GM12878 (cell line): ENCODE data around the gene CXCR6. TPM values are rescaled to one million over a fixed set of nuclear protein-coding genes. Genes with fewer than 3 reads are reported as not detected.
A peak's percentile ranks its signal among the peaks of the same experiment; 100 is the strongest.

Source experiments
- ATAC-seq: fragments of 200-7000 bp; cut with Tn5 transposase; 3 replicates; pipeline ENCODE4 v1.9.1; 2020; ENCODE audit warnings: mild to moderate bottlenecking, moderate library complexity
- BruUV-seq: library from RNA; stranded (reverse); fragments of 400-500 nt; replicated peaks from 2 replicates; lab custom pipeline; 2021; lab: Mats Ljungman, UMichigan
- CTCF ChIA-PET: fragments of 300-600 bp; sonication (Branson Sonifier 250); formaldehyde crosslinking; extraction: SDS; loops from one replicate; lab custom pipeline; 2021; ENCODE audit warnings: inconsistent platforms; lab: Yijun Ruan, JAX
- POLR2A ChIA-PET: fragments of 350-600 bp; formaldehyde crosslinking; extraction: SDS; loops from one replicate; lab custom pipeline; 2021; ENCODE audit warnings: inconsistent platforms; lab: Charles Lee
- RAD21 ChIA-PET: fragments of 300-600 bp; sonication (Branson Sonifier 250); formaldehyde crosslinking; loops from one replicate; lab custom pipeline; 2023; ENCODE audit warnings: antibody characterized with exemption; ENCODE audit not compliant: unreplicated experiment; lab: Charles Lee
- SMC1A ChIA-PET: fragments of 300-600 bp; sonication (Branson Sonifier 250); formaldehyde crosslinking; loops from one replicate; lab custom pipeline; 2023; ENCODE audit not compliant: unreplicated experiment, uncharacterized antibody; lab: Charles Lee
- DNase-seq: peaks from one replicate; pipeline ENCODE4 v3.0.0-alpha.2; 2011; ENCODE audit warnings: low read depth, low spot score
- FAIRE-seq: peaks from 3 replicates; lab custom pipeline; 2011; peaks lifted over from hg19 to GRCh38; lab: Jason Lieb, UNC
- H2AFZ ChIP-seq: 2 replicates; pipeline ENCODE4 v1.6.0; 2011; ENCODE audit warnings: low read depth, low read length, control low read depth; ENCODE audit not compliant: control insufficient read depth
- H3K27ac ChIP-seq: 2 replicates; pipeline ENCODE4 v1.5.1; 2011; ENCODE audit warnings: control low read depth; ENCODE audit not compliant: control insufficient read depth, insufficient read depth
- H3K27me3 ChIP-seq, 2 experiments: replicated peaks in 1 of 2; 2 replicates each; pipeline versions ENCODE4 v1.6.0 to v1.6.1; 2011; ENCODE audit warnings: low read length in 1 of 2; ENCODE audit not compliant: control insufficient read depth in 2 of 2, insufficient read depth in 2 of 2
- H3K36me3 ChIP-seq, 2 experiments: 2 replicates each; pipeline ENCODE4 v1.5.1; 2011; ENCODE audit warnings: low read length in 1 of 2; ENCODE audit not compliant: control insufficient read depth in 2 of 2, insufficient read depth in 2 of 2
- H3K4me1 ChIP-seq: 2 replicates; pipeline ENCODE4 v1.6.1; 2011; ENCODE audit warnings: mild to moderate bottlenecking, low read length, moderate library complexity, mixed read lengths; ENCODE audit not compliant: control insufficient read depth, insufficient read depth
- H3K4me2 ChIP-seq: 2 replicates; pipeline ENCODE4 v1.6.0; 2011; ENCODE audit warnings: control low read depth; ENCODE audit not compliant: control insufficient read depth, insufficient read depth
- H3K4me3 ChIP-seq: fragments of 200-600 bp; sonication (generic); 2 replicates; pipeline ENCODE4 v1.5.1; 2016
- H3K79me2 ChIP-seq: 2 replicates; pipeline ENCODE4 v1.6.0; 2011; ENCODE audit warnings: low read length; ENCODE audit not compliant: control insufficient read depth, insufficient read depth
- H3K9ac ChIP-seq: 2 replicates; pipeline ENCODE4 v1.8.0; 2011; ENCODE audit warnings: low read length, control low read depth, mixed read lengths; ENCODE audit not compliant: control insufficient read depth, insufficient read depth
- H3K9me3 ChIP-seq: replicated peaks from 3 replicates; pipeline ENCODE4 v1.5.1; 2011; ENCODE audit warnings: mild to moderate bottlenecking, low read length; ENCODE audit not compliant: control insufficient read depth, insufficient read depth
- H4K20me1 ChIP-seq: 2 replicates; pipeline ENCODE4 v1.6.0; 2011; ENCODE audit not compliant: control insufficient read depth, insufficient read depth
- BACH1 ChIP-seq: fragments of 450-650 bp; IDR thresholded peaks from 2 replicates; pipeline ENCODE4 v1.6.1; 2017; ENCODE audit warnings: mild to moderate bottlenecking, borderline replicate concordance
- CBFB ChIP-seq: IDR thresholded peaks from 2 replicates; pipeline ENCODE4 v1.6.1; 2016; ENCODE audit warnings: antibody characterized with exemption, low read depth
- CHD2 ChIP-seq: IDR thresholded peaks from 2 replicates; pipeline ENCODE4 v1.6.1; 2011; ENCODE audit warnings: low read depth, low read length, improper control_type of control experiment, borderline replicate concordance
- CREM ChIP-seq: IDR thresholded peaks from 2 replicates; pipeline ENCODE4 v1.6.1; 2014; ENCODE audit warnings: antibody characterized with exemption, low read depth
- DPF2 ChIP-seq: fragments of 450-650 bp; IDR thresholded peaks from 2 replicates; pipeline ENCODE4 v1.6.1; 2017; ENCODE audit warnings: mild to moderate bottlenecking
- EED ChIP-seq: sonication (generic); IDR thresholded peaks from 2 replicates; pipeline ENCODE4 v1.6.1; 2016; ENCODE audit warnings: antibody characterized with exemption, low read depth
- EGR1 ChIP-seq, 2 experiments: IDR thresholded peaks; 1 replicate in 1 of 2; 2 replicates in 1 of 2; pipeline ENCODE4 v1.6.1; 2011 to 2012; ENCODE audit warnings: low read depth in 2 of 2, low read length in 2 of 2, borderline replicate concordance in 1 of 2, mild to moderate bottlenecking in 1 of 2, moderate library complexity in 1 of 2
- EP300 ChIP-seq, 2 experiments: fragments of 150-350 bp in 1 of 2; IDR thresholded peaks; 2 replicates each; pipeline ENCODE4 v1.6.1; 2011 to 2012; ENCODE audit warnings: low read depth in 2 of 2, low read length in 2 of 2, borderline replicate concordance in 1 of 2, improper control_type of control experiment in 1 of 2, inconsistent platforms in 1 of 2; ENCODE audit not compliant: control insufficient read depth in 1 of 2
- HCFC1 ChIP-seq: fragments of 150-350 bp; IDR thresholded peaks from 2 replicates; pipeline ENCODE4 v1.6.1; 2014; ENCODE audit warnings: low read length
- IKZF1 ChIP-seq: fragments of 450-650 bp; conservative IDR thresholded peaks from 2 replicates; pipeline ENCODE4 v1.6.1; 2017; ENCODE audit warnings: antibody characterized with exemption, mild to moderate bottlenecking
- PAX5 ChIP-seq: IDR thresholded peaks from 2 replicates; pipeline ENCODE4 v1.6.1; 2011; ENCODE audit warnings: low read depth, low read length, borderline replicate concordance
- RELA ChIP-seq: fragments of 450-650 bp; IDR thresholded peaks from 2 replicates; pipeline ENCODE4 v1.8.0; 2014; ENCODE audit warnings: borderline replicate concordance; ENCODE audit not compliant: partially characterized antibody
- SPI1 ChIP-seq: IDR thresholded peaks from 2 replicates; pipeline ENCODE4 v1.6.1; 2011; ENCODE audit warnings: low read depth, mild to moderate bottlenecking, low read length, moderate library complexity, borderline replicate concordance; ENCODE audit not compliant: insufficient read depth
- SRF ChIP-seq, 2 experiments: IDR thresholded peaks; 2 replicates each; pipeline ENCODE4 v1.6.1; 2011; ENCODE audit warnings: low read depth in 2 of 2, low read length in 2 of 2, mild to moderate bottlenecking in 1 of 2, moderate library complexity in 1 of 2
- TAF1 ChIP-seq: IDR thresholded peaks from 2 replicates; pipeline ENCODE4 v1.6.1; 2011; ENCODE audit warnings: mild to moderate bottlenecking, low read depth, low read length, borderline replicate concordance
- YY1 ChIP-seq: IDR thresholded peaks from 2 replicates; pipeline ENCODE4 v1.6.1; 2011; ENCODE audit warnings: low read depth, mild to moderate bottlenecking, low read length
- WGBS: methylation state at CpG from one replicate; pipeline ENCODE4 v1.1.6; 2016; ENCODE audit warnings: low lambda C conversion rate; ENCODE audit not compliant: insufficient replicate concordance, insufficient coverage; ENCODE audit errors: missing lambda C conversion rate; 5-methylcytosine and 5-hydroxymethylcytosine counted together
- in situ Hi-C: fragments of 300-500 bp; cut with MboI; formaldehyde crosslinking; loops from 9 replicates; pipeline ENCODE4 v1.14.3; 2018; ENCODE audit warnings: mixed read lengths
- intact Hi-C: fragments of 100-400 bp; cut with micrococcal nuclease; formaldehyde crosslinking; loops from one replicate; pipeline ENCODE4 v1.14.2; 2022; ENCODE audit not compliant: unreplicated experiment
- polyA plus RNA-seq, 11 experiments: library from polyadenylated mRNA; depleted of rRNA in 4 of 11; unstranded in 6 of 11; stranded (reverse) in 5 of 11; fragments of >200 nt; fragmentation: Nextera tagmentation in 4 of 11; fragmentation: Illumina TruSeq in 1 of 11; extraction: Ambion mirVana in 4 of 11; extraction: Trizol in 1 of 11; gene quantifications; 1 replicate in 1 of 11; 2 replicates in 10 of 11; pipeline versions ENCODE4 v1.2.1 to v1.2.3, GENCODE V29; 2011 to 2016; ENCODE audit warnings: inconsistent platforms in 2 of 11, missing spikeins in 2 of 11, low read depth in 1 of 11
- total RNA-seq, 4 experiments: library from RNA; depleted of rRNA in 3 of 4; stranded (reverse); fragments of >200 nt in 3 of 4; fragmentation: Illumina TruSeq in 1 of 4; extraction: Trizol in 1 of 4; gene quantifications; 2 replicates each; pipeline versions ENCODE4 v1.2.1 to v1.2.3, GENCODE V29; 2013 to 2021
- TF ChIP-seq, protein P1 (sequence below): fragments of 450-650 bp; IDR thresholded peaks from 2 replicates; pipeline ENCODE4 v1.6.1; 2017; ENCODE audit warnings: low read depth, mild to moderate bottlenecking, moderate library complexity
- TF ChIP-seq, protein P2 (sequence below): fragments of 450-650 bp; IDR thresholded peaks from 2 replicates; pipeline ENCODE4 v1.6.1; 2014; ENCODE audit warnings: mild to moderate bottlenecking
- TF ChIP-seq, protein P3 (sequence below): IDR thresholded peaks from 2 replicates; pipeline ENCODE4 v1.6.1; 2011; ENCODE audit warnings: low read depth, low read length, improper control_type of control experiment, borderline replicate concordance

Gene CXCR6
- total and polyA plus RNA-seq, 10 of the 15 experiments (the other 5 are each of a cell fraction or from before 2014, with no cell fraction given): 0.04 to 0.20 (median 0.12) TPM; not detected in 5

- no peaks in the 10 kb centered on the region for H3K27me3 ChIP-seq
- in situ Hi-C loops (no loop called here), intact Hi-C loops (no loop called here)
- POLR2A ChIA-PET: interaction anchor here (0.7 to 2.3 kb wide), 4 partner anchors 9 to 12 kb away, joined by 3 to 7 read pairs (median 5); no protein-coding TSS in a partner anchor
- BruUV-seq: no TSS peak
- ATAC-seq (peak; percentile 85), DNase-seq (no peak), FAIRE-seq (peak; percentile 78)
- no peak overlapping the region for H2AFZ ChIP-seq
- CTCF ChIA-PET: interaction anchor here (0.6 to 1.2 kb wide), 5 partner anchors 9 to 313 kb away, joined by 3 to 4 read pairs (median 3); no protein-coding TSS in a partner anchor
- H3K79me2 ChIP-seq: no peaks in the 10 kb centered on the region
- WGBS: 57% methylated on average over 6 of the region's 6 CpGs
- H3K4me2 ChIP-seq: peak overlapping the region; percentile 69
- peaks cover 20% of the 10 kb centered on the region for H3K4me1 ChIP-seq
- 0 out of 2 replicates have a peak overlapping the region, but pooled peaks have one; percentile 27 for H3K27ac ChIP-seq
- SMC1A ChIA-PET: interaction anchor here (0.6 to 3.8 kb wide), 8 partner anchors 9 to 254 kb away, joined by 3 to 17 read pairs (median 5); no protein-coding TSS in a partner anchor
- H3K9ac ChIP-seq: no peak overlapping the region
- no peaks in the 10 kb centered on the region for H4K20me1 ChIP-seq
- H3K4me3 ChIP-seq: peak overlapping the region; percentile 3; the same call in 1 of the 2 replicates
- peaks cover 14 to 18% of the 10 kb centered on the region in 2 experiments for H3K36me3 ChIP-seq
- RAD21 ChIA-PET: interaction anchor here (0.9 to 3.1 kb wide), 7 partner anchors 11 to 92 kb away, joined by 3 to 13 read pairs (median 4); no protein-coding TSS in a partner anchor
- H3K9me3 ChIP-seq: no peaks in the 10 kb centered on the region
- TF ChIP-seq TAF1: no peak
- 0 out of 4 replicates have a peak, but pooled peaks of 1 of the 2 experiments have one; percentile 50 for TF ChIP-seq EP300 (IDR thresholded peaks at IDR 0.05; ENCODE audit: borderline replicate concordance in 1 of 2, control insufficient read depth in 1 of 2, low read depth in 2 of 2, low read length in 2 of 2)
- no peak for TF ChIP-seq EGR1 (IDR thresholded peaks at IDR 0.05; ENCODE audit: borderline replicate concordance in 1 of 2, low read depth in 2 of 2, low read length in 2 of 2)
- peak; percentile 95 for TF ChIP-seq SPI1
- TF ChIP-seq BACH1: no peak
- 0 out of 2 replicates have a peak, but pooled peaks have one; percentile 31 for TF ChIP-seq CBFB
- no peak for TF ChIP-seq RELA
- TF ChIP-seq EED: peak; percentile 86
- no peak for TF ChIP-seq HCFC1
- peak; percentile 62 to 83 for TF ChIP-seq SRF (IDR thresholded peaks at IDR 0.05; ENCODE audit: low read depth in 2 of 2, low read length in 2 of 2)
- 0 out of 2 replicates have a peak, but pooled peaks have one; percentile 30 for TF ChIP-seq CREM
- peak; percentile 78 for TF ChIP-seq IKZF1
- TF ChIP-seq YY1: peak; percentile 13; the same call in 1 of the 2 replicates
- TF ChIP-seq, protein P1, sequence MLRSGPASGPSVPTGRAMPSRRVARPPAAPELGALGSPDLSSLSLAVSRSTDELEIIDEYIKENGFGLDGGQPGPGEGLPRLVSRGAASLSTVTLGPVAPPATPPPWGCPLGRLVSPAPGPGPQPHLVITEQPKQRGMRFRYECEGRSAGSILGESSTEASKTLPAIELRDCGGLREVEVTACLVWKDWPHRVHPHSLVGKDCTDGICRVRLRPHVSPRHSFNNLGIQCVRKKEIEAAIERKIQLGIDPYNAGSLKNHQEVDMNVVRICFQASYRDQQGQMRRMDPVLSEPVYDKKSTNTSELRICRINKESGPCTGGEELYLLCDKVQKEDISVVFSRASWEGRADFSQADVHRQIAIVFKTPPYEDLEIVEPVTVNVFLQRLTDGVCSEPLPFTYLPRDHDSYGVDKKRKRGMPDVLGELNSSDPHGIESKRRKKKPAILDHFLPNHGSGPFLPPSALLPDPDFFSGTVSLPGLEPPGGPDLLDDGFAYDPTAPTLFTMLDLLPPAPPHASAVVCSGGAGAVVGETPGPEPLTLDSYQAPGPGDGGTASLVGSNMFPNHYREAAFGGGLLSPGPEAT: 0 out of 2 replicates have a peak, but pooled peaks have one; percentile 51
- TF ChIP-seq PAX5: peak; percentile 53; the same call in 1 of the 2 replicates
- no peak for TF ChIP-seq CHD2
- TF ChIP-seq, protein P2, sequence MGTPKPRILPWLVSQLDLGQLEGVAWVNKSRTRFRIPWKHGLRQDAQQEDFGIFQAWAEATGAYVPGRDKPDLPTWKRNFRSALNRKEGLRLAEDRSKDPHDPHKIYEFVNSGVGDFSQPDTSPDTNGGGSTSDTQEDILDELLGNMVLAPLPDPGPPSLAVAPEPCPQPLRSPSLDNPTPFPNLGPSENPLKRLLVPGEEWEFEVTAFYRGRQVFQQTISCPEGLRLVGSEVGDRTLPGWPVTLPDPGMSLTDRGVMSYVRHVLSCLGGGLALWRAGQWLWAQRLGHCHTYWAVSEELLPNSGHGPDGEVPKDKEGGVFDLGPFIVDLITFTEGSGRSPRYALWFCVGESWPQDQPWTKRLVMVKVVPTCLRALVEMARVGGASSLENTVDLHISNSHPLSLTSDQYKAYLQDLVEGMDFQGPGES: no peak
- TF ChIP-seq, protein P3, sequence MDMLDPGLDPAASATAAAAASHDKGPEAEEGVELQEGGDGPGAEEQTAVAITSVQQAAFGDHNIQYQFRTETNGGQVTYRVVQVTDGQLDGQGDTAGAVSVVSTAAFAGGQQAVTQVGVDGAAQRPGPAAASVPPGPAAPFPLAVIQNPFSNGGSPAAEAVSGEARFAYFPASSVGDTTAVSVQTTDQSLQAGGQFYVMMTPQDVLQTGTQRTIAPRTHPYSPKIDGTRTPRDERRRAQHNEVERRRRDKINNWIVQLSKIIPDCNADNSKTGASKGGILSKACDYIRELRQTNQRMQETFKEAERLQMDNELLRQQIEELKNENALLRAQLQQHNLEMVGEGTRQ: no peak
- peak; percentile 38; the same call in 1 of the 2 replicates for TF ChIP-seq DPF2
Measured at GRCh38 chr3:45972534-45973402, 29.5 kb downstream of the CXCR6 start.
